Measurements from ENCODE around the gene PRR22.
"Not testable (repeated sequence)": the region's sequence is repeated elsewhere in the genome, so short reads cannot be mapped to it uniquely, and the experiment has no call there.

Gene PRR22

DNA sequence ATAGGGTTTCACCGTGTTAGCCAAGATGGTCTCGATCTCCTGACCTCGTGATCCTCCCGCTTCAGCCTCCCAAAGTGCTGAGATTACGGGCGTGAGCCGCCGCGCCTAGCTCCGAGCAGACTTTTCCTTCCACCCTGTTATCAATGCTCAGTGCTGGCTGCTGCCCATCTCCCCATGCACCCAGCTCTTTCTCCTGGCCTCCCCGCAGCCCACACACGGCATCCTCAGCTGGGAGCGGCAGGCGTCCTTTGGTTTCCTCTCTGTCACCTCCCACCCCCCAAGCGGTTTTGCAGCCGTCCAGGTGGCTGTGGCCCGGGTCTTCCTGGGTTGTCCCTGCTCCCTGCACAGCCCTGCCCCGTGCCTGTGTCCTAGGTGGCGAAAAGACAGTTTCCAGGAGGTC, 12.1 kb downstream of the PRR22 start:
- H3K4me1 ChIP-seq, result peaks cover 48% of the 10 kb centered on the region
- H3K9ac ChIP-seq, result no peak overlapping the region
- no peaks in the 10 kb centered on the region for H3K36me3 ChIP-seq
- H3K4me2 ChIP-seq, result peak overlapping the region; percentile 40
- no peak overlapping the region for H3K27ac ChIP-seq
- no peak overlapping the region for H3K4me3 ChIP-seq
- H4K20me1 ChIP-seq, result no peaks in the 10 kb centered on the region
- no peaks in the 10 kb centered on the region for H3K27me3 ChIP-seq
- TF ChIP-seq Cebpa-rat (IDR thresholded peaks at IDR 0.05), result no peak
- no peaks in the 10 kb centered on the region for H3K9me3 ChIP-seq

DNA sequence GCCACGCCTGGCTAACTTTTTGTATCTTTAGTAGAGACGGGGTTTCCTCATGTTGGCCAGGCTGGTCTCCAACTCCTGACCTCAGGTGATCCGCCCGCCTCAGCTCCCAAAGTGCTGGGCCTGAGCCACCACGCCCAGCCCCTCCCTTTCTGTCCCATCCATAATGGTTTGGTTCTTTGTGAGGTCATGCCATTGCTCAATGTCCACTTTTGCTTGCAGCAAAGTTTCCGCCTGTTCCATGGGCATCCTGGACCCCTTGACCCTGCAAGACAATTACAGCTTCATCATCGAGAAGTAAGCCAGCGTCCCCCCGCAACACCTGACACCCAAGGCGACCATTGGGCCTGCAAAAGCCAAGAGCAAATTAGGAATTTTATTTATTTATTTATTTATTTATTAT, 16.6 kb downstream of the PRR22 start:
- Histone ChIP-seq H3K4me3 (no peak overlapping the region), H4K20me1 (no peaks in the 10 kb centered on the region), H3K27ac (no peak overlapping the region), H3K36me3 (no peaks in the 10 kb centered on the region), H3K4me1 (peaks cover 49% of the 10 kb centered on the region), H3K4me2 (peak overlapping the region; percentile 50), H3K9me3 (no peaks in the 10 kb centered on the region), H3K9ac (no peak overlapping the region), H3K27me3 (no peaks in the 10 kb centered on the region)
- no peak for TF ChIP-seq Cebpa-rat (IDR thresholded peaks at IDR 0.05)

DNA sequence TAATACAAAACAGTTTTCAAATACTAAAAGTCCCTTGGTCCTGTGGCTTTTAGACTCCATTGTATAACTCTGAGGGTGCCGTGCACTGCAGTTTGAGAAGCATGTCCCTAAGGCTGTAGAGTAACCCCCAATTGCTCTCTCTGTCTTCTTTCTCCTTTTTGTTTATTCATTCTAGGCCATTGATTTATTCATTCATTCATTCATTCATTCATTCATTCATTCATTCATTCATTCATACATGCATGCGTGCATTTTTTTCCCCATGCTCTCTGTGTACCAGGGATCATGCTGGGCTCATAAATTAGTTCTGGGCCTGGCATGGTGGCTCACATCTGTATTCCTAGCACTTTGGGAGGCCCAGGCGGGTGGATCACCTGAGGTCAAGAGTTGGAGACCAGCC, 19.3 kb downstream of the PRR22 start:
- H3K27me3 ChIP-seq, result no peaks in the 10 kb centered on the region
- H3K4me2 ChIP-seq, result no peak overlapping the region

DNA sequence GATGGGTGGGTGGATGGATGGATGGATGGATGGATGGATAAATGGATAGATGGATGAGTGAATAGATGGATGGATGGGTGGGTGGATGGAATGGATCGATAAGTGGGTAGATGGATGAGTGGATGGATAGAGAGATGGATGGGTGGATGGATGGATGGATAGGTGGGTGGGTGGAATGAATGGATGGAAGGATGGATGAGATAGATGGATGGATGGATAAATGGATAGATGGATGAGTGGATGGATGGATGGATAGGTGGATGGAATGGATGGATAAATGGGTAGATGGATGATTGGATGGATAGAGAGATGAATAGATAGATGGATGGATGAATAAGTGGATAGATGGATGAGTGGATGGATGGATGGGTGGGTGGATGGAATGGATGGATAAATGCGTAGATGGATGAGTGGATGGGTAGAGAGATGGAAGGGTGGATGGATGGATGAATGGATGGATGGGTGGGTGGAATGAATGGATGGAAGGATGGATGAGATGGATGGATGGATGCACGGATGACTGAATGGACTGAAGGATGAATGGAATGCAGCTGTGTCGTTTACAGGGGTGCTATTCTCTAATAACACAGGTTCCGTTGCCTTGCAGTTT, 21.8 kb downstream of the PRR22 start:
- TF ChIP-seq Cebpa-rat (IDR thresholded peaks at IDR 0.05), result no peak
- Histone ChIP-seq H3K36me3 (no peaks in the 10 kb centered on the region), H3K4me2 (no peak overlapping the region), H3K9ac (no peak overlapping the region), H3K4me3 (no peak overlapping the region), H4K20me1 (no peaks in the 10 kb centered on the region), H3K27ac (no peak overlapping the region), H3K9me3 (no peaks in the 10 kb centered on the region), H3K27me3 (no peaks in the 10 kb centered on the region), H3K4me1 (peaks cover 15% of the 10 kb centered on the region)

More for the DNA sequence above, 19.3 kb downstream of the PRR22 start:
- Histone ChIP-seq H3K4me3 (no peak overlapping the region), H3K9me3 (no peaks in the 10 kb centered on the region), H4K20me1 (no peaks in the 10 kb centered on the region), H3K27ac (no peak overlapping the region), H3K36me3 (no peaks in the 10 kb centered on the region), H3K9ac (no peak overlapping the region), H3K4me1 (peaks cover 35% of the 10 kb centered on the region)
- no peak for TF ChIP-seq Cebpa-rat (IDR thresholded peaks at IDR 0.05)

DNA sequence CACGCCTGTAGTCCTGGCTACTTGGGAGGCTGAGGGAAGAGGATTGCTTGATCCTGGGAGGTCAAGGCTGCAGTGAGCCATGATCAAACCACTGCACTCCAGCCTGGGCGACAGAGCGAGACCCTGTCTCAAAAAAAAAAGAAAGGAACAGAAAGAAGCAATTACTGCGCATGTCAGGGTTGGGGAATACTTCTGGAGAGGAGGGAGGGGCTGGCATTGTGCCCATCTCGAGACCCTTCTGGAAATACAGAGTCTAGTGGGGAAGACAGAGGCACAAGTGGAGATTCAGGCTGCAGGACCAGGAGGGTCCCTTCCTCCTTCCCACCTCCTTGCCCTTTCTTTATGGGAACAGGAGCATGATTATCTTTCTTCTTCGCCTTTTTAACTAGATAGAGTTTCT, 30.8 kb downstream of the PRR22 start:
- H3K36me3 ChIP-seq, result no peaks in the 10 kb centered on the region
- H3K27me3 ChIP-seq, result no peaks in the 10 kb centered on the region
- peaks cover 10% of the 10 kb centered on the region for H3K4me1 ChIP-seq
- no peak overlapping the region for H3K9ac ChIP-seq
- no peak overlapping the region for H3K4me2 ChIP-seq
- H4K20me1 ChIP-seq, result no peaks in the 10 kb centered on the region
- no peaks in the 10 kb centered on the region for H3K9me3 ChIP-seq
- TF ChIP-seq Cebpa-rat (IDR thresholded peaks at IDR 0.05), result no peak
- H3K4me3 ChIP-seq, result no peak overlapping the region
- H3K27ac ChIP-seq, result no peak overlapping the region

DNA sequence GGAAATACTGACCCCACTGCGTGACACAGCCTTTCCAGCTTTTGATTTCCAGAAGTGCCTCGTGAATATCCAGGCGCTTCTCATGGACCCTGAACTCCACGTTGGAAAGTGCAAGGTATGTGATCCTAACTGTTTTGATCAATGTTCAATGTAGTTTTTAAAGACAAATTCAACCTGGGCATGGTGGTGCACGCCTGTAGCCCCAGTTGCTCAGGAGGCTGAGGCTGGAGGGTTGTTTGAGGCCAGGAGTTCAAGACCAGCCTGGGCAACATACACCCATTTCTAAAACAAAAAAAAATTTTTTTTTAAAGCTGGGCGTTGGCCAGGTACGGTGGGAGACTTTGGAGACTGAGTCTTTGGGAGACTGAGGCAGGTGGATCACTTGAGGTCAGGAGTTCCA, 32.8 kb downstream of the PRR22 start:
- H3K27ac ChIP-seq, result no peak overlapping the region
- H3K4me2 ChIP-seq, result no peak overlapping the region
- no peaks in the 10 kb centered on the region for H4K20me1 ChIP-seq
- H3K4me3 ChIP-seq, result no peak overlapping the region
- no peaks in the 10 kb centered on the region for H3K27me3 ChIP-seq
- no peaks in the 10 kb centered on the region for H3K9me3 ChIP-seq
- no peak for TF ChIP-seq Cebpa-rat (IDR thresholded peaks at IDR 0.05)
- H3K4me1 ChIP-seq, result no peaks in the 10 kb centered on the region
- H3K36me3 ChIP-seq, result no peaks in the 10 kb centered on the region
- H3K9ac ChIP-seq, result no peak overlapping the region

DNA sequence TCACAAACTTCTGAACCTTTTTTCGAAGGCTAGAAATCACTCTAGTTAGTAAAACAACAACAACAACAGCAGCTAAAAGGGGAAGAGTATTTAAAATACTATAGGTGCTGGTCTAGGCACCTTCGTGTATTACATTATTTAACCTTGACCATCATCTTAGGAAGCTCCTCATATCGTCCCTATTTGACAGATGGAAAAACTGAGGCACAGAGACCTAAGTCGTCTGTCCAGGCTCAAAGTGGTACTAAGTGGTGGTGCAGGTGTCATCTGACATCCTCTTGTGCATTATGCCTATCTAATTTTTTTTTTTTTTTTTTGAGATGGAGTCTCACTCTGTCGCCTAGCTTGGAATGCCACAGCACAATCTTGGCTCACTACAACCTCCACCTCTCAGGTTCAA, 35.0 kb downstream of the PRR22 start:
- no peak overlapping the region for H3K4me3 ChIP-seq
- H4K20me1 ChIP-seq, result no peaks in the 10 kb centered on the region
- H3K9me3 ChIP-seq, result no peaks in the 10 kb centered on the region
- H3K36me3 ChIP-seq, result no peaks in the 10 kb centered on the region
- H3K9ac ChIP-seq, result no peak overlapping the region
- no peaks in the 10 kb centered on the region for H3K4me1 ChIP-seq
- H3K4me2 ChIP-seq, result no peak overlapping the region
- H3K27ac ChIP-seq, result no peak overlapping the region
- no peak for TF ChIP-seq Cebpa-rat (IDR thresholded peaks at IDR 0.05)
- H3K27me3 ChIP-seq, result no peaks in the 10 kb centered on the region

DNA sequence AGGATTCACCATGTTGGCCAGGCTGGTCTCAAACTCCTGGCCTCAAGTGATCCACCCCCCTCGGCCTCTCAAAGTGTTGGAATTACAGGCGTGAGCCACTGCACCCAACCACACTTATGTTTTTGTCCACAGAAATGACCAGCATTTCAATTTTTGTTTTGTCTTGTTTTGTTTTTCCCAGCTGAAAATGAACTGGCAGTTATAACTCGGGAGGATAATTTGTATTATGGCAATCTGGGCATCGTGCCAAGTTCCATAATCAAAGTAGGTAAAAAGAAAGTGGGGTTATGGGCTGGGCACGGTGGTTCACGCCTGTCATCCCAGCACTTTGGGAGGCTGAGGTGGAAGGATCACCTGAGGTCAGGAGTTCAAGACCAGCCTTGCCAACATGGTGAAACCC, 35.6 kb downstream of the PRR22 start:
- not testable (repeated sequence) for H3K9me3 ChIP-seq, H3K36me3 ChIP-seq, H3K9ac ChIP-seq, H3K27ac ChIP-seq, H3K4me1 ChIP-seq, H3K4me3 ChIP-seq, H3K4me2 ChIP-seq, H3K27me3 ChIP-seq, H4K20me1 ChIP-seq

DNA sequence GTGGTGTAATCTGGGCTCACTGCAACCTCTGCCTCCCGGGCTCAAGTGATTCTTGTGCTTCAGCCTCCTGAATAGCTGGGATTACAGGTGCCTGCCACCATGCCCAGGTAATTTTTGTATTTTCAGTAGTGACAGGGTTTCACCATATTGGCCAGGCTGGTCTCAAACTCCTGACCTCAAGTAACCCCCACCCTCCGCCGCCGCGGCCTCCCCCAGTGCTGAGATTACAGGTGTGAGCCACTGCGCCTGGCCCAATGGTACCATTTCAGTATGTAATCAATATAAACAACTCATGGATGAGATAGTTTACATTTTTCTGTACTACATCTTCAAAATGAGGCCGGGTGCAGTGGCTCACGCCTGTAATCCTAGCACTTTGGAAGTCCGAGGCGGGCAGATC, 39.5 kb downstream of the PRR22 start:
- not testable (repeated sequence) for H3K27ac ChIP-seq, H3K27me3 ChIP-seq, H4K20me1 ChIP-seq, H3K36me3 ChIP-seq, H3K4me2 ChIP-seq, H3K9me3 ChIP-seq, H3K9ac ChIP-seq, H3K4me3 ChIP-seq, H3K4me1 ChIP-seq

DNA sequence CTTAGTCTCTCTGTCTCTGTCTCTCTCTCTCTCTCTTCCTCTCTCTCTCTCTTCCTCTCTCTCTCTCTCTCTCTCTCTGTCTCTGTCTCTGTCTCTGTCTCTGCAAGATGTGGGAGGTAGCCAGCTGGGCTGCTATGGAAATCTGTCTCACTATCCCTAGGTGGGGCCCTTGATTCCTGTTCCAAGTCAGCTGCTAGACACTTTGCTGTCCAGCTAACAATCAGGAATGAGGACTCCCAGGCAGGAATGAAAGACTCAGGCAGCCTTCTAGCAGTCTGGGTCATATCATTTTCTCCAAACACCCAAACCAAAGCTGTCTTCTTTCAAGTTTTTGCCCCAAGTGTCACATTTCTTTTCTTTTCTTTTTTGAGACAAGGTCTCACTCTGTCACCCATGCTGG, 40.9 kb downstream of the PRR22 start:
- Histone ChIP-seq H3K4me1 (no peaks in the 10 kb centered on the region), H3K9me3 (no peaks in the 10 kb centered on the region), H4K20me1 (no peaks in the 10 kb centered on the region), H3K27ac (no peak overlapping the region), H3K4me2 (no peak overlapping the region), H3K27me3 (no peaks in the 10 kb centered on the region), H3K4me3 (no peak overlapping the region), H3K36me3 (no peaks in the 10 kb centered on the region), H3K9ac (no peak overlapping the region)
- no peak for TF ChIP-seq Cebpa-rat (IDR thresholded peaks at IDR 0.05)

DNA sequence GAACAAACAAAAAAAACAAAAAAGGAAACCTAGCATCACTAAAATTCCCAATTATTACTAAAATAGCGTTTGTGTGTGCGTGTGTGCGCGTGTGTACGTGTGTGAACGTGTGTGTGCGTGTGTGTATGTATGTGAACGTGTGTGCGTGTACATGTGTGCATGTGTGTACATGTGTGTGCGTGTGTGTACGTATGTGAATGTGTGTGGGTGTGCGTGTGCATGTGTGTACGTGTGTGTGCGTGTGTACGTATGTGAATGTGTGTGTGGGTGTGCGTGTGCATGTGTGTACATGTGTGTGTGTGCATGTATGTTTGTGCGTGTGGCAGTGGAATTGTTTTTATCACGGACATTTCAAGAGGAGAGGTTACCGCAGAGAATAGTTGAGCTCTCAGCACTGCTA, 42.5 kb downstream of the PRR22 start:
- H3K4me1 ChIP-seq, result no peaks in the 10 kb centered on the region
- no peaks in the 10 kb centered on the region for H3K36me3 ChIP-seq
- H4K20me1 ChIP-seq, result no peaks in the 10 kb centered on the region
- H3K9me3 ChIP-seq, result no peaks in the 10 kb centered on the region
- no peak for TF ChIP-seq Cebpa-rat (IDR thresholded peaks at IDR 0.05)
- H3K27ac ChIP-seq, result no peak overlapping the region
- H3K4me3 ChIP-seq, result no peak overlapping the region
- no peak overlapping the region for H3K4me2 ChIP-seq
- H3K9ac ChIP-seq, result no peak overlapping the region
- no peaks in the 10 kb centered on the region for H3K27me3 ChIP-seq

Data from BLaER1 (cell line).